22Rv1 (cell line): ENCODE measurements around the gene MYO7B.

Experiments used
- H3K27ac ChIP-seq: fragments of 450-650 bp; 2 replicates; pipeline ENCODE4 v1.5.1; 2017
- CTCF ChIP-seq: fragments of 450-650 bp; IDR thresholded peaks from 2 replicates; pipeline ENCODE4 v1.5.1; 2017; ENCODE audit warnings: mild to moderate bottlenecking
- ZFX ChIP-seq: fragments of 450-650 bp; IDR thresholded peaks from 2 replicates; pipeline ENCODE4 v1.6.1; 2017; ENCODE audit warnings: antibody characterized with exemption, borderline replicate concordance

MYO7B gene

GRCh38 chr2:127669056-127669455 lies 133.6 kb downstream of the MYO7B start:
- no peak overlapping the region for H3K27ac ChIP-seq
- TF ChIP-seq ZFX (no peak), CTCF (no peak)

GRCh38 chr2:127670055-127670956 lies 134.8 kb downstream of the MYO7B start:
- TF ChIP-seq CTCF (no peak), ZFX (no peak)
- no peak overlapping the region for H3K27ac ChIP-seq

DNA sequence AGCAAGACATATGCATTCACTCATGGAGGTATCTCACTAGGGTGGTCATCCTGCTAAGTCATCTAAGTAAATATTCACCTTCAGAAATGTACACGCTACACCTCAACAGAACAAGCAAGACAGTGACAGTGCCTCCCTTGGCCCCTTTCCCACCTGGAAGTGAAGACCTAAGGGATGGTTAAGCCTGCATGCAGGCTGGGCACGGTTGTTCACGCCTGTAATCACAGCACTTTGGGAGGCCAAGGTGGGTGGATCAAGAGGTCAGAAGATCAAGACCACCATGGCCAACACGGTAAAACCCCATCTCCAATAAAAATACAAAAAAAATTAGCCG lies 135.4 kb downstream of the MYO7B start:
- TF ChIP-seq ZFX (no peak), CTCF (no peak)

DNA sequence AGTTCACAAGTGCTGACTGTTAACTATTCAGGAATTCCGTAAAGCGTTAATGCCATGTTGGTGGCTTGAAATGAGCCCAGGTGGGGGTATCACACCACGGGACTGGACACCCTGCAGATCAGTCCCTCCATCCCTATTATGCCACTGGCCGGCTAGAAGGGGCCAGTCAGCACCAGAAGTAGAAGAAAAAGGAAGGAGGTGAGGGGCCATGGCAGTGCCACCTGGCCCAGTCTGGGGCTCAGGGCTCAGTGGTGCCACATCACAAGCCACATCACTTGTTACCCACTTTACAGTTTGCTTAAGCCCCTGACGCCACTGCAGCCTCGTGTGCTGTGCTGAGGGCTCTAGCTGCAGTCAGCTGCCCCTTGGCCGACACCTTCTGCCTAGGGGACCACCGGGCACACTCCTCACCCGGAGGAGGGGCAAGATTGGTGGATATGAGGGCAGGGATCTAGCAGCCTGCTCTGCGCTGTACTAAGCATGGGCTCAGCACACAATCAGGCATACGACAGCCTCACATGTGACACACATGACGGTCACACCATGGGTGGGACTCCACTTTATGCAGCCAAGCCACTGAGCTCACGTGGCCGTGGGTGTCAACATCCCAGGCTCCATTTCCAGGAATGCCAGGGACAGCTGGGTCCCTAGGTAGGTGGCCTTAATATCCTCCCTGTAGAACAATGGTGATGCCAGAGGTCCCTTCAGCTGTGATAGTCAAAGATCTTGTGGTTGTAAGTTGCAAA lies 136.2 kb downstream of the MYO7B start:
- no peak for TF ChIP-seq CTCF
- no peak for TF ChIP-seq ZFX
- no peak overlapping the region for H3K27ac ChIP-seq

More for the DNA sequence above, 135.4 kb downstream of the MYO7B start:
- H3K27ac ChIP-seq, result no peak overlapping the region

DNA sequence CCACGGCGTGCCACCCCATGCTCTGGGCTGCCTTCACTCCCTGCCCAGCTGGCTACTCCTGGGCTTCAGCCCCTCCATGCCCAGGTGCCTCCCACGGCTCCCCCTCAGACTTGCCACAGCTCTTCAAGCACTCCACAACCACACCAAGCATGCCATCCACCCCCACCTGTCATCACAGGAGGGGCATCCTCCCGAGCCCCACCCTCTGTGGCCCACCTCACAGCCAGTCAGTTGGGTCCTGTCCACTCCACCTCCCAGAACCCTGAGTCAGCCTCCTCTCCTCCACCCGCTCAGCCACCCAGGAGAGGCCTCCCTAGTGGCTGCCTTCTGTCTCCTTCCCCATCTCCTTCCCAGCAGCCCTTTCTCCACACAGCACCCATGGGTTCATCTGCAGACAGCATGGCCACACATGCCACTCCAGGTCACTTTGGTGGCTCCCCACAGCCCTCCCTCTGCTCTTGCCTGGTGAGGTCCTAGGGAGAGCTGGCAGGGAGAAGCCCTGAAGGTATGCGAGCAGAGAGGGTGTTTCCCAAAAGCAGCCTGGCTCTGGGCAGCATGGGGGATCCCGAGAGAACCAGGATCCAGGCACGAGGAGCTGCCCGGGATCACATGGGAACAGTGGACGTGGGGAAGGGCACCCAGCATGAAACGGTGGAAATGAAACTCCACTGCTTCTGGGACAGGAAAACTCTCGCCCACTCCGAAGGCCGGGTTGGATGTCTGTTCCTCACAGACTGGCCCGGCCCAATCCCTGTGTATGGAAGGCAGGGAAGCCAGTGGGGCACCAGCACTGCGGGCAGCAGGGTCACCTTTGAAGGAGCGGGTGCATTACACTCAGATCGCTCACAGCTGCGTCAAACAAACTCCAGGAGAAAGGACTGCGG lies 137.1 kb downstream of the MYO7B start:
- no peak overlapping the region for H3K27ac ChIP-seq
- TF ChIP-seq CTCF (no peak), ZFX (no peak)

DNA sequence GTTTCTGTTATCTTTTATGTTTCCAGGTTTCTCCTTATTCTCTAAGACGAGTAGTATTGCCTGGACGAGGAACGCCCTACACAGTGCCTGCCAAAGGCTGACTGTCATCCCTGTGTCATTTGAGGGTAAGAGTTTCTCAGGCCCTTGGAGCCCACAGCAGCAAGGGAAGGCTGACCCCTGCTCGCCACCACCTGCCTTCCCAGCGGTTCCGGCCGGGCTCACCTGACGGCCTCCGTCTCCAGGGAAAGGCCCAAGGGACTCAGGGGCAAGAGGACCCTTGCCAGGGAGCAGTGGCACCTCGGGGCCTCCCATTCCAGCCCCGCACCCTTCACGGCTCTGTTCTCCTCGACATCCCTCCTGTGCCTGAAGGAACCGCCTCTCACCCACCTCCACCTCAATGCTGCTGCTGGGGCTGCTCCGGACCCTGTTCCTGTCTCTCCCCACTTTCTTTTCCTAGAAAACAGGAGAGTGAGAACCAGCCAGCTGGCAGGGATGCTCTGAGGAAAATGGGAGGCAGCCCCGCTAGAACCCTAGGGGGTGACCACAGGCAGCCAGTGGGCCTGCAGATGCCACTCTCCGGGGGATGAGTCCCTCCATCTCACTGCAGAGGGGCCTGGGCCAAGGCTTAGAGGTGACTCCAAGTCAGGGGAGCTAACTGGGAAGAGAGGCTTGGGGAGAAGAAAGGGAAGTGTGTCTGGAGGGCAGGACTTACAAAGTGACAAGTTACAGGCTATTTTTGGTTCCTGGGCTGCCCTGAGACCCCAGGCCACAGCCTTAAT lies 138.0 kb downstream of the MYO7B start:
- no peak overlapping the region for H3K27ac ChIP-seq

More for the DNA sequence above, 138.0 kb downstream of the MYO7B start:
- TF ChIP-seq ZFX, result no peak
- no peak for TF ChIP-seq CTCF
